HL-60 (cell line): ENCODE results near the gene HS3ST2.

Experiments
- GABPA ChIP-seq: IDR thresholded peaks from 2 replicates; pipeline ENCODE4 v1.6.1; 2012; ENCODE audit warnings: low read depth
- SPI1 ChIP-seq: IDR thresholded peaks from 2 replicates; pipeline ENCODE4 v1.6.1; 2012; ENCODE audit warnings: low read depth, mild to moderate bottlenecking, borderline replicate concordance
- TF ChIP-seq, protein P1 (sequence below): IDR thresholded peaks from one replicate; pipeline ENCODE4 v1.5.1; 2011; ENCODE audit warnings: low read length, control low read depth, inconsistent platforms; ENCODE audit not compliant: insufficient read depth

DNA sequence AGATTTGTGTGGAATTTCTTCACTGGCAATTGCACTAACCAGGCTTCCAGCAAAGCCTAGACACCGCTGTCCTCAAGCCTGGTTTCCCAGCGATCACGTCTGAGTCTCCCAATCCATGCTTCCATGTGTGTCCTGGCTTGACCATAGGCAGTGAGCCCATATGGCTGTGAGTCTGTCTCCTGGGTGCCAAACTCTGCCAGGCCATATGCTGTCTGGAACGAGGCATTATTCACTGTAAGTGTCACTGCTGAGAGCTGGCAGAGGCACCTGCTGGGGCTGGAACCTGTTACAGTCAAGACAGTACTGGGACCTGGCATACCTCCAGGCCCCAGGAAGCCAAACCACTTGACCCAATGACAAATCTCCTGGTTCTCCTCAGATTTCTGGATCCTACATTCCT lies 60.4 kb downstream of the HS3ST2 start:
- TF ChIP-seq, protein P1, sequence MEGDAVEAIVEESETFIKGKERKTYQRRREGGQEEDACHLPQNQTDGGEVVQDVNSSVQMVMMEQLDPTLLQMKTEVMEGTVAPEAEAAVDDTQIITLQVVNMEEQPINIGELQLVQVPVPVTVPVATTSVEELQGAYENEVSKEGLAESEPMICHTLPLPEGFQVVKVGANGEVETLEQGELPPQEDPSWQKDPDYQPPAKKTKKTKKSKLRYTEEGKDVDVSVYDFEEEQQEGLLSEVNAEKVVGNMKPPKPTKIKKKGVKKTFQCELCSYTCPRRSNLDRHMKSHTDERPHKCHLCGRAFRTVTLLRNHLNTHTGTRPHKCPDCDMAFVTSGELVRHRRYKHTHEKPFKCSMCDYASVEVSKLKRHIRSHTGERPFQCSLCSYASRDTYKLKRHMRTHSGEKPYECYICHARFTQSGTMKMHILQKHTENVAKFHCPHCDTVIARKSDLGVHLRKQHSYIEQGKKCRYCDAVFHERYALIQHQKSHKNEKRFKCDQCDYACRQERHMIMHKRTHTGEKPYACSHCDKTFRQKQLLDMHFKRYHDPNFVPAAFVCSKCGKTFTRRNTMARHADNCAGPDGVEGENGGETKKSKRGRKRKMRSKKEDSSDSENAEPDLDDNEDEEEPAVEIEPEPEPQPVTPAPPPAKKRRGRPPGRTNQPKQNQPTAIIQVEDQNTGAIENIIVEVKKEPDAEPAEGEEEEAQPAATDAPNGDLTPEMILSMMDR: no peak
- TF ChIP-seq SPI1 (no peak), GABPA (no peak)
